ENCODE results near the gene DUSP11.

The DUSP11 gene

GRCh38 chr2:73827018-73827417 is 47.1 kb upstream of the DUSP11 start:
- Histone ChIP-seq H3K4me2 (ENCODE audit: low read length) (no peak overlapping the region), H3K4me1 (ENCODE audit: control insufficient read depth in 1 of 2, insufficient read depth in 2 of 2, low read length in 2 of 2) (peaks cover 3 to 4% of the 10 kb centered on the region in 2 experiments), H3K79me1 (ENCODE audit: low read length) (peaks cover 6% of the 10 kb centered on the region), H3K27me3 (ENCODE audit: insufficient read depth, low read length) (no peaks in the 10 kb centered on the region), H3K4me3 (ENCODE audit: low read depth, low read length) (no peak overlapping the region), H4K8ac (ENCODE audit: low read depth, low read length) (no peak overlapping the region), H2AK5ac (ENCODE audit: low read length) (no peak overlapping the region), H3K27ac (ENCODE audit: low read depth, low read length) (no peak overlapping the region), H4K91ac (ENCODE audit: low read depth, low read length) (no peak overlapping the region), H3K14ac (ENCODE audit: low read length) (no peak overlapping the region), H3K36me3 (ENCODE audit: control insufficient read depth in 1 of 2, insufficient read depth in 2 of 2, low read length in 2 of 2) (peaks cover 0 to 3% of the 10 kb centered on the region in 2 experiments), H4K12ac (ENCODE audit: low read depth, low read length) (no peak overlapping the region), H2BK5ac (ENCODE audit: low read depth, low read length, poor library complexity) (no peak overlapping the region), H3K79me2 (ENCODE audit: control insufficient read depth, insufficient read depth, low read length, poor library complexity) (peaks cover 5% of the 10 kb centered on the region), H3K23ac (ENCODE audit: low read length) (no peak overlapping the region), H3K4ac (ENCODE audit: low read depth, low read length) (no peak overlapping the region), H2BK120ac (ENCODE audit: insufficient read depth, low read length, poor library complexity) (no peak overlapping the region), H3K9me3 (ENCODE audit: insufficient read depth, low read depth, low read length) (no peaks in the 10 kb centered on the region), H2AFZ (ENCODE audit: insufficient read depth, low read length, poor library complexity) (no peak overlapping the region), H3K9ac (ENCODE audit: low read length) (no peak overlapping the region), H2BK12ac (ENCODE audit: low read length) (no peak overlapping the region), H3K18ac (ENCODE audit: low read length) (no peak overlapping the region)
- WGBS (ENCODE audit: extremely low coverage, insufficient coverage, insufficient read length): no CpG with 5 or more reads among the region's 2 CpGs
- DNase-seq: peak; percentile 29 to 63

- no peak overlapping the region for H2AFZ ChIP-seq (ENCODE audit: insufficient read depth, low read length, poor library complexity)
- no peak overlapping the region for H4K12ac ChIP-seq (ENCODE audit: low read depth, low read length)
- DNase-seq: no peak
- H3K23ac ChIP-seq (ENCODE audit: low read length): no peak overlapping the region
- H2BK120ac ChIP-seq (ENCODE audit: insufficient read depth, low read length, poor library complexity): no peak overlapping the region
- H2BK5ac ChIP-seq (ENCODE audit: low read depth, low read length, poor library complexity): no peak overlapping the region
- no peak overlapping the region for H3K4me2 ChIP-seq (ENCODE audit: low read length)
- no peaks in the 10 kb centered on the region for H3K27me3 ChIP-seq (ENCODE audit: insufficient read depth, low read length)
- no peak overlapping the region for H3K4me3 ChIP-seq (ENCODE audit: low read depth, low read length)
- H3K18ac ChIP-seq (ENCODE audit: low read length): no peak overlapping the region
- no peaks in the 10 kb centered on the region for H3K36me3 ChIP-seq (ENCODE audit: control insufficient read depth in 1 of 2, insufficient read depth in 2 of 2, low read length in 2 of 2)
- H3K4me1 ChIP-seq (ENCODE audit: control insufficient read depth in 1 of 2, insufficient read depth in 2 of 2, low read length in 2 of 2): peaks cover 3 to 4% of the 10 kb centered on the region in 2 experiments
- no peak overlapping the region for H3K9ac ChIP-seq (ENCODE audit: low read length)
- H4K91ac ChIP-seq (ENCODE audit: low read depth, low read length): no peak overlapping the region
- peaks cover 5% of the 10 kb centered on the region for H3K79me2 ChIP-seq (ENCODE audit: control insufficient read depth, insufficient read depth, low read length, poor library complexity)
- no peak overlapping the region for H2BK12ac ChIP-seq (ENCODE audit: low read length)
- peaks cover 6% of the 10 kb centered on the region for H3K79me1 ChIP-seq (ENCODE audit: low read length)
- no peak overlapping the region for H3K14ac ChIP-seq (ENCODE audit: low read length)
- no peak overlapping the region for H2AK5ac ChIP-seq (ENCODE audit: low read length)
- H3K27ac ChIP-seq (ENCODE audit: low read depth, low read length): no peak overlapping the region
- WGBS (ENCODE audit: extremely low coverage, insufficient coverage, insufficient read length): no CpG with 5 or more reads among the region's 4 CpGs
- H3K4ac ChIP-seq (ENCODE audit: low read depth, low read length): no peak overlapping the region
- H3K9me3 ChIP-seq (ENCODE audit: insufficient read depth, low read depth, low read length): no peaks in the 10 kb centered on the region
- no peak overlapping the region for H4K8ac ChIP-seq (ENCODE audit: low read depth, low read length)
These were observed 45.5 kb upstream of the DUSP11 start for GRCh38 chr2:73825408-73825807.

- Histone ChIP-seq H2BK12ac (ENCODE audit: low read length) (no peak overlapping the region), H3K4ac (ENCODE audit: low read depth, low read length) (no peak overlapping the region), H3K4me1 (ENCODE audit: control insufficient read depth in 1 of 2, insufficient read depth in 2 of 2, low read length in 2 of 2) (no peaks in the 10 kb centered on the region), H2AFZ (ENCODE audit: insufficient read depth, low read length, poor library complexity) (no peak overlapping the region), H3K4me2 (ENCODE audit: low read length) (no peak overlapping the region), H3K9ac (ENCODE audit: low read length) (no peak overlapping the region), H3K4me3 (ENCODE audit: low read depth, low read length) (no peak overlapping the region), H3K14ac (ENCODE audit: low read length) (no peak overlapping the region), H3K9me3 (ENCODE audit: insufficient read depth, low read depth, low read length) (no peaks in the 10 kb centered on the region), H2BK5ac (ENCODE audit: low read depth, low read length, poor library complexity) (no peak overlapping the region), H3K36me3 (ENCODE audit: control insufficient read depth in 1 of 2, insufficient read depth in 2 of 2, low read length in 2 of 2) (no peaks in the 10 kb centered on the region), H3K79me2 (ENCODE audit: control insufficient read depth, insufficient read depth, low read length, poor library complexity) (peaks cover 2% of the 10 kb centered on the region), H4K91ac (ENCODE audit: low read depth, low read length) (no peak overlapping the region), H4K8ac (ENCODE audit: low read depth, low read length) (no peak overlapping the region), H3K79me1 (ENCODE audit: low read length) (peaks cover 2% of the 10 kb centered on the region), H3K27me3 (ENCODE audit: insufficient read depth, low read length) (no peaks in the 10 kb centered on the region), H4K12ac (ENCODE audit: low read depth, low read length) (no peak overlapping the region), H3K23ac (ENCODE audit: low read length) (no peak overlapping the region), H2BK120ac (ENCODE audit: insufficient read depth, low read length, poor library complexity) (no peak overlapping the region), H3K18ac (ENCODE audit: low read length) (no peak overlapping the region), H3K27ac (ENCODE audit: low read depth, low read length) (no peak overlapping the region), H2AK5ac (ENCODE audit: low read length) (no peak overlapping the region)
- peak; percentile 46 to 87 for DNase-seq
- 80% methylated on average over 1 of the region's 3 CpGs for WGBS (ENCODE audit: extremely low coverage, insufficient coverage, insufficient read length)
These were observed 44.1 kb upstream of the DUSP11 start for GRCh38 chr2:73823916-73824523.

- no peak overlapping the region for H3K14ac ChIP-seq (ENCODE audit: low read length)
- no peak overlapping the region for H4K8ac ChIP-seq (ENCODE audit: low read depth, low read length)
- H2BK12ac ChIP-seq (ENCODE audit: low read length): no peak overlapping the region
- H3K9ac ChIP-seq (ENCODE audit: low read length): no peak overlapping the region
- DNase-seq: no peak
- no peaks in the 10 kb centered on the region for H3K9me3 ChIP-seq (ENCODE audit: insufficient read depth, low read depth, low read length)
- H3K4me2 ChIP-seq (ENCODE audit: low read length): no peak overlapping the region
- no peak overlapping the region for H3K18ac ChIP-seq (ENCODE audit: low read length)
- H3K27me3 ChIP-seq (ENCODE audit: insufficient read depth, low read length): no peaks in the 10 kb centered on the region
- no peaks in the 10 kb centered on the region for H3K79me2 ChIP-seq (ENCODE audit: control insufficient read depth, insufficient read depth, low read length, poor library complexity)
- H2AK5ac ChIP-seq (ENCODE audit: low read length): no peak overlapping the region
- H3K23ac ChIP-seq (ENCODE audit: low read length): no peak overlapping the region
- H3K4ac ChIP-seq (ENCODE audit: low read depth, low read length): no peak overlapping the region
- no peak overlapping the region for H4K12ac ChIP-seq (ENCODE audit: low read depth, low read length)
- H2BK120ac ChIP-seq (ENCODE audit: insufficient read depth, low read length, poor library complexity): no peak overlapping the region
- no peak overlapping the region for H2AFZ ChIP-seq (ENCODE audit: insufficient read depth, low read length, poor library complexity)
- H3K4me3 ChIP-seq (ENCODE audit: low read depth, low read length): no peak overlapping the region
- no peak overlapping the region for H3K27ac ChIP-seq (ENCODE audit: low read depth, low read length)
- no peak overlapping the region for H2BK5ac ChIP-seq (ENCODE audit: low read depth, low read length, poor library complexity)
- WGBS (ENCODE audit: extremely low coverage, insufficient coverage, insufficient read length): no CpG with 5 or more reads among the region's 2 CpGs
- H4K91ac ChIP-seq (ENCODE audit: low read depth, low read length): no peak overlapping the region
- H3K36me3 ChIP-seq (ENCODE audit: control insufficient read depth in 1 of 2, insufficient read depth in 2 of 2, low read length in 2 of 2): no peaks in the 10 kb centered on the region
- H3K79me1 ChIP-seq (ENCODE audit: low read length): no peaks in the 10 kb centered on the region
- no peaks in the 10 kb centered on the region for H3K4me1 ChIP-seq (ENCODE audit: control insufficient read depth in 1 of 2, insufficient read depth in 2 of 2, low read length in 2 of 2)
These were observed 43.5 kb upstream of the DUSP11 start for GRCh38 chr2:73823416-73823815.

Data from trophoblast cell (in vitro differentiated cells and primary cell).